Measurements from ENCODE around the gene PARP9. TPM values are rescaled to one million over a fixed set of nuclear protein-coding genes. Genes with fewer than 3 reads are reported as not detected.

Gene PARP9
- total and polyA plus RNA-seq, 2 of the 4 experiments (the other 2 are of a cell fraction) = 6.7 to 7.7 TPM

- H3K27ac ChIP-seq (ENCODE audit: insufficient read depth, low read length) = peak overlapping the region; percentile 88; the same call in 1 of the 2 replicates
- H2BK120ac ChIP-seq (ENCODE audit: low read depth, low read length) = no peak overlapping the region; the same call in 1 of the 2 replicates
- 0 out of 3 replicates have a peak overlapping the region, but pooled peaks have one; percentile 2 for H2BK15ac ChIP-seq (ENCODE audit: low read depth, low read length)
- peak overlapping the region; percentile 74 for H3K4me2 ChIP-seq (ENCODE audit: low read depth, low read length)
- H4K20me1 ChIP-seq (ENCODE audit: insufficient read depth, low read length) = no peaks in the 10 kb centered on the region
- no peaks in the 10 kb centered on the region for H3K27me3 ChIP-seq (ENCODE audit: control insufficient read depth, insufficient read depth, low read length)
- peak overlapping the region; percentile 90 for H2AK9ac ChIP-seq (replicated peaks; ENCODE audit: low read depth, low read length, poor library complexity)
- DNase-seq (no peak), ATAC-seq (ENCODE audit: low read depth) (no peak)
- H4K91ac ChIP-seq (ENCODE audit: insufficient read depth, low read depth, low read length) = 0 out of 2 replicates have a peak overlapping the region, but pooled peaks have one; percentile 60
- CTCF ChIA-PET = interaction anchor here (7.3 kb wide), 1 partner anchor 116 kb away, joined by 34 read pairs; no protein-coding TSS in a partner anchor
- peak overlapping the region; percentile 69 for H3K14ac ChIP-seq (replicated peaks; ENCODE audit: low read depth, low read length)
- peak overlapping the region; percentile 4; the same call in 1 of the 2 replicates for H3K18ac ChIP-seq (ENCODE audit: low read depth, low read length)
- no peak overlapping the region for H2AK5ac ChIP-seq (ENCODE audit: low read depth, low read length)
- peaks cover 15 to 23% of the 10 kb centered on the region in 2 experiments for H3K79me1 ChIP-seq (ENCODE audit: low read depth in 1 of 2, low read length in 2 of 2)
- H2AFZ ChIP-seq (replicated peaks; ENCODE audit: low read length, poor library complexity) = peak overlapping the region; percentile 88
- peak overlapping the region; percentile 71 for H3K9ac ChIP-seq (ENCODE audit: low read depth, low read length)
- peak overlapping the region; percentile 63; the same call in 1 of the 2 replicates for H3K4me3 ChIP-seq (ENCODE audit: insufficient read depth, low read depth, low read length)
- WGBS, 2 experiments (ENCODE audit: extremely low coverage in 2 of 2, insufficient read length in 1 of 2) = 93% methylated on average over 2 of the region's 5 CpGs; no CpG with 5 or more reads in 1 of the 2 experiments
- no peak overlapping the region for H2BK5ac ChIP-seq (ENCODE audit: low read depth, low read length, poor library complexity, severe bottlenecking)
- BruUV-seq (replicated peaks) = no TSS peak
- peaks cover 3% of the 10 kb centered on the region; the same call in 1 of the 2 replicates for H3K9me1 ChIP-seq (ENCODE audit: insufficient read depth, low read length)
- H3K36me3 ChIP-seq (ENCODE audit: control insufficient read depth, insufficient read depth, low read length) = peaks cover 13% of the 10 kb centered on the region
- peak overlapping the region; percentile 3; the same call in 1 of the 2 replicates for H4K5ac ChIP-seq (ENCODE audit: low read depth, low read length)
- intact Hi-C loops (cut with micrococcal nuclease) = loop anchor here (2.0 to 10.0 kb wide), 4 partner anchors 171 to 462 kb away; partner anchors contain the start of genes SEMA5B and SLC49A4
- no peak for TF ChIP-seq USF2 (IDR thresholded peaks at IDR 0.05; ENCODE audit: low read depth, low read length)
- no peak for TF ChIP-seq FOS (IDR thresholded peaks at IDR 0.05; ENCODE audit: low read depth, low read length)
- TF ChIP-seq MAZ (IDR thresholded peaks at IDR 0.05; ENCODE audit: borderline replicate concordance, low read depth, low read length) = no peak
- no peak for TF ChIP-seq ELK1 (IDR thresholded peaks at IDR 0.05; ENCODE audit: borderline replicate concordance, low read depth, low read length)
- no peak for TF ChIP-seq CEBPB (IDR thresholded peaks at IDR 0.05; ENCODE audit: low read depth, low read length)
- no peak for TF ChIP-seq SMC3 (IDR thresholded peaks at IDR 0.05; ENCODE audit: low read depth, low read length)
- TF ChIP-seq CHD1 (IDR thresholded peaks at IDR 0.05; ENCODE audit: low read depth, low read length) = no peak
- TF ChIP-seq CTCF (conservative IDR thresholded peaks at IDR 0.05; ENCODE audit: low read depth, low read length) = no peak
- no peak for TF ChIP-seq MXI1 (IDR thresholded peaks at IDR 0.05; ENCODE audit: borderline replicate concordance, low read depth, low read length)
- no peak for TF ChIP-seq RAD21 (IDR thresholded peaks at IDR 0.05; ENCODE audit: low read length)
- no peak for TF ChIP-seq MAFK (IDR thresholded peaks at IDR 0.05; ENCODE audit: low read depth, low read length)
- TF ChIP-seq NFE2L2 (IDR thresholded peaks at IDR 0.05; ENCODE audit: low read depth, low read length) = no peak
- H3K23ac ChIP-seq (ENCODE audit: low read depth, low read length) = peak overlapping the region; percentile 48; the same call in 1 of the 2 replicates
- peak overlapping the region; percentile 91 for H3K4ac ChIP-seq (ENCODE audit: low read depth, low read length)
- no peaks in the 10 kb centered on the region for H3K9me3 ChIP-seq (ENCODE audit: control insufficient read depth, insufficient read depth, low read length)
- in situ Hi-C loops (cut with MboI; ENCODE audit: low sequenced_read_pairs) = no loop called here
- H3K4me1 ChIP-seq (ENCODE audit: control insufficient read depth, insufficient read depth, low read length) = peaks cover 3% of the 10 kb centered on the region; the same call in 1 of the 2 replicates
- no peak overlapping the region for H2BK20ac ChIP-seq (ENCODE audit: low read depth, low read length)
- POLR2A ChIA-PET (ENCODE audit: unreplicated experiment) = no interaction called here
- dilution Hi-C loops (cut with HindIII; ENCODE audit: low sequenced_read_pairs, unreplicated experiment) = no loop called here
- peak overlapping the region; percentile 77 to 79 for H4K8ac ChIP-seq (ENCODE audit: low read depth in 2 of 2, low read length in 2 of 2)
- no peak overlapping the region for H3K56ac ChIP-seq (ENCODE audit: extremely low read depth, insufficient read depth, low read length)
Observed at GRCh38 chr3:122562923-122563716, 980 bp downstream of the PARP9 start.

Data from IMR-90 (cell line).